Parathyroid adenoma (tissue), 2 donors: ENCODE measurements around the gene AWAT2.

Experiments used
- H2AFZ ChIP-seq: fragments of 300-600 bp; sonication (generic); one replicate; pipeline ENCODE4 v1.7.0; 2017; ENCODE audit warnings: antibody characterized with exemption, mild to moderate bottlenecking
- H3K27ac ChIP-seq: fragments of 300-600 bp; sonication (generic); one replicate; pipeline ENCODE4 v1.7.0; 2017
- H3K27me3 ChIP-seq: fragments of 300-600 bp; sonication (generic); one replicate; pipeline ENCODE4 v1.7.0; 2017; ENCODE audit warnings: low read length; ENCODE audit not compliant: control insufficient read depth, insufficient read depth
- H3K36me3 ChIP-seq: fragments of 300-600 bp; sonication (generic); one replicate; pipeline ENCODE4 v1.7.0; 2017; ENCODE audit warnings: low read length; ENCODE audit not compliant: control insufficient read depth, insufficient read depth
- H3K4me1 ChIP-seq: fragments of 300-600 bp; sonication (generic); one replicate; pipeline ENCODE4 v1.7.0; 2017; ENCODE audit warnings: control low read depth
- H3K4me2 ChIP-seq: fragments of 300-600 bp; sonication (generic); one replicate; pipeline ENCODE4 v1.7.0; 2017; ENCODE audit warnings: low read length
- H3K4me3 ChIP-seq: fragments of 300-600 bp; sonication (generic); one replicate; pipeline ENCODE4 v1.7.0; 2017; ENCODE audit warnings: low read depth, low read length
- H3K79me2 ChIP-seq: fragments of 300-600 bp; sonication (generic); one replicate; pipeline ENCODE4 v1.7.0; 2017; ENCODE audit warnings: control low read depth
- H3K9ac ChIP-seq: fragments of 300-600 bp; sonication (generic); one replicate; pipeline ENCODE4 v1.7.0; 2017; ENCODE audit warnings: mild to moderate bottlenecking
- H3K9me3 ChIP-seq: fragments of 300-600 bp; sonication (generic); one replicate; pipeline ENCODE4 v1.7.0; 2017; ENCODE audit warnings: low read length; ENCODE audit not compliant: control insufficient read depth
- TF ChIP-seq, protein P1 (sequence below): fragments of 300-600 bp; sonication (generic); IDR thresholded peaks from one replicate; pipeline ENCODE4 v1.7.0; 2017; ENCODE audit warnings: antibody characterized with exemption, mild to moderate bottlenecking
- donor health status: primary hyperparathyroidism.

AWAT2 gene

DNA sequence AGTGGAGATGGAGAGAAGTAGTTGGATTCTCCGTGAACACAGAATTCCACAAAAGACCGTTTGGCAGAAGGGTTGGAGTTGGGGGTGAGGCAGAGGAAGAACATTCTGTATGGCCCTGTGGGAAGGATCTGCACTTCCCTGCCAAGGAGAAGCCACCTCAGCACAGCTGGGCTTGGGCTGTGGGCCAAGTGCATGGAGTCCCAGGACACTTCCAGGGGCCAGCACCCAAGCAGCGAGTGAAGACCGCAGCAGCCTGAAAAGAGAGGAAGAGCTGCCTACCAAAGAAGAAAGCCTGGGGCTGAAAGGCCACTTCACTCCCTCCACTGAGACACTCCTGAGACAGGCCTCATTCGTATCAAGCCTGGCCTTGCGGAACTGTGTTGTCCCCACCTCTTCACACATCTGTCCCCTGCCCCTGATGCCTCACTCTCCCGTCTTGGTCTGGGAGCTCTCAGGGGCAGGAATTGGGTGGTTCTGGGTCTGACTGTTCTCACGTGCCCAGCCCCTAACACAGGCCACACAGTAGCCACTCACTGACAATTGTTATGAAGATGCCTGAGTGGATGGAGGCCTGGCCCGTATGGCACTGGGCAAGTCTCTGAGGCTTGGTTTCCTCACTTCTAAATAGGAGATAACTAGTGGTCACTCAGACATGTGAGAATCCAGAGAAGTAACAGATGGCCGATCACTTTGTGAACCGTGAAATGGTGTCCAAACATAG is 3.3 kb upstream of the AWAT2 start:
- no peaks in the 10 kb centered on the region for H3K27me3 ChIP-seq
- no peak overlapping the region for H3K9ac ChIP-seq
- H3K79me2 ChIP-seq: no peaks in the 10 kb centered on the region
- H3K4me2 ChIP-seq: no peak overlapping the region
- no peaks in the 10 kb centered on the region for H3K9me3 ChIP-seq
- H3K36me3 ChIP-seq: no peaks in the 10 kb centered on the region
- no peak overlapping the region for H3K27ac ChIP-seq
- no peak overlapping the region for H2AFZ ChIP-seq
- H3K4me3 ChIP-seq: no peak overlapping the region
- TF ChIP-seq, protein P1, sequence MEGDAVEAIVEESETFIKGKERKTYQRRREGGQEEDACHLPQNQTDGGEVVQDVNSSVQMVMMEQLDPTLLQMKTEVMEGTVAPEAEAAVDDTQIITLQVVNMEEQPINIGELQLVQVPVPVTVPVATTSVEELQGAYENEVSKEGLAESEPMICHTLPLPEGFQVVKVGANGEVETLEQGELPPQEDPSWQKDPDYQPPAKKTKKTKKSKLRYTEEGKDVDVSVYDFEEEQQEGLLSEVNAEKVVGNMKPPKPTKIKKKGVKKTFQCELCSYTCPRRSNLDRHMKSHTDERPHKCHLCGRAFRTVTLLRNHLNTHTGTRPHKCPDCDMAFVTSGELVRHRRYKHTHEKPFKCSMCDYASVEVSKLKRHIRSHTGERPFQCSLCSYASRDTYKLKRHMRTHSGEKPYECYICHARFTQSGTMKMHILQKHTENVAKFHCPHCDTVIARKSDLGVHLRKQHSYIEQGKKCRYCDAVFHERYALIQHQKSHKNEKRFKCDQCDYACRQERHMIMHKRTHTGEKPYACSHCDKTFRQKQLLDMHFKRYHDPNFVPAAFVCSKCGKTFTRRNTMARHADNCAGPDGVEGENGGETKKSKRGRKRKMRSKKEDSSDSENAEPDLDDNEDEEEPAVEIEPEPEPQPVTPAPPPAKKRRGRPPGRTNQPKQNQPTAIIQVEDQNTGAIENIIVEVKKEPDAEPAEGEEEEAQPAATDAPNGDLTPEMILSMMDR: no peak
- H3K4me1 ChIP-seq: no peaks in the 10 kb centered on the region

DNA sequence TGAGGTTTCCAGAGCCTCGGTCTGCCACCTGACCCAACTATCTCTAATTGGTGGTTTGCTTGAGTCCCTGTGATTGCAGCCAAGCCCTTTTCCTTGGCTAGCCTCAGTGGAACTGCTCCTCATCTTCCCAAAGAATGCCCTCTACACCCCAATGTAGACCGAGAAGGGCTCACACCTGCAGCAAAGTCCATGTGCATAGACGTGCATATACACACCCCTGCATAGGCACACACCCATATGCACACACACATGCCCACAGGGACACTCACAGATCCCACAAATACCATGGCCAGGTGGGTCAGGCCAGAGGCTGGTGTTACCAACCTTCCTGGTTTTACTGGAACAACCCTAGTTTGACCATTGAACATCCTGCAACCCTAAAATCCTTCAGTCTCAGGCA is 332 bp downstream of the AWAT2 start:
- TF ChIP-seq, protein P1: no peak

DNA sequence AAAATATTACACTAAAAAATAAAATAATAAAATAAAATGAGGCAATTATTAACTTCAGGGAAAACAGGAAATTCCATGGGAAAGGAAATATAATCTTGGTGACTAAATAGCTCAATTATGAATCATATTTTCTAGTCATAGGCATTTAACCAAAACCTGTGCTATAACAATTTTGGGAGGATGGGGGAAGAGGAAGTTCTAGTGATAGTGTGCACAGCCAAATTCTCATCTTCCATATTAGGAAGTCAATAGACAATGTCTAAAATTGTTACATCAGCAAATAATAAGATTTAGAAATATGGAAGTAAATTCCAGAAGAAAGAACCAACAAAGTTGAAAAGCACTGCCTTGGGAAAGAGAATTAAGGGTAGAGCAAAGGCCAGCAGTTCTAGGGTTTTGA is 2.8 kb downstream of the AWAT2 start:
- Histone ChIP-seq H3K79me2 (no peaks in the 10 kb centered on the region), H3K27ac (no peak overlapping the region), H2AFZ (no peak overlapping the region), H3K4me1 (no peaks in the 10 kb centered on the region), H3K27me3 (no peaks in the 10 kb centered on the region), H3K36me3 (no peaks in the 10 kb centered on the region), H3K9ac (no peak overlapping the region), H3K9me3 (no peaks in the 10 kb centered on the region), H3K4me3 (no peak overlapping the region), H3K4me2 (no peak overlapping the region)
- TF ChIP-seq, protein P1: no peak

More for the DNA sequence above, 332 bp downstream of the AWAT2 start:
- Histone ChIP-seq H3K4me1 (no peaks in the 10 kb centered on the region), H3K27me3 (no peaks in the 10 kb centered on the region), H3K36me3 (no peaks in the 10 kb centered on the region), H3K9ac (no peak overlapping the region), H3K4me2 (no peak overlapping the region), H3K27ac (no peak overlapping the region), H3K4me3 (no peak overlapping the region), H3K79me2 (no peaks in the 10 kb centered on the region), H3K9me3 (no peaks in the 10 kb centered on the region), H2AFZ (no peak overlapping the region)

DNA sequence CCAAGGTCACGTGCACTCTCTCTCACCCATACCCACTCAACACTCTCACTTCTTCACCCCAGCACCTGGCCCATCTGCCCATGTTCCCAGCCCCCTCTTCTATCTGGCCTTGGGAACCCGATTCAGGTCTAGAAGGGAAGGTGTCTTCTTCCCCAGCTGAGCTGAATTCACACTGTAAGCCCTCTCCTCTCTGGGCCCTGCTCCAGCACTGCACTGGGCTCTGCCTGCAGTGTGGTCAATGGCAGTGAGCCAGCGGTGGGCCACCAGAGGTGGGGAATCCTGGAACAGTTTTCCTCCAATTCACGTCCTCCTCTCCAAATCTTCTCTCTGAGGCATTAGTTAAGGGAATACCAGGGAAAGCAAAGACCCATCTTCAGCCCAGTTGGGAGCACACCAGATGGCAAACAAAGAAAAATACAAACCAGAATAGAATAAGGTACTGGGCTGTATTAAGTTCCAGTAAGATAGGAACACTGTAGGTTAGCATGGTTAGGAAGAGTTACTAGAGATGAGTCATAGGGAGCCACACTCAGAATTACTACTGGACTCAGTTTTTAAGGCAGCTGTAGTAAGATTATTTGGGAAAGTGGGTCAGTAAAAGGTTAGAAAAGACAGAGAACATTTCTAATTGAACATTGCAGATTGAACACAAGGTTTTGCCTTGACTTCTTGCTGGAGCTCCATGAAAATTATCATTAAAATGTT is 5.0 kb downstream of the AWAT2 start:
- Histone ChIP-seq H3K9me3 (no peaks in the 10 kb centered on the region), H3K27me3 (no peaks in the 10 kb centered on the region), H3K9ac (no peak overlapping the region), H2AFZ (no peak overlapping the region), H3K36me3 (no peaks in the 10 kb centered on the region), H3K79me2 (no peaks in the 10 kb centered on the region), H3K4me3 (no peak overlapping the region), H3K27ac (no peak overlapping the region), H3K4me1 (no peaks in the 10 kb centered on the region), H3K4me2 (no peak overlapping the region)
- TF ChIP-seq, protein P1: no peak
